ENCODE results near the gene ADPRHL1.

- no peak for TF ChIP-seq CTCF (IDR thresholded peaks at IDR 0.05; ENCODE audit: insufficient read depth, low read depth, low read length)
- TF ChIP-seq EZH2 (IDR thresholded peaks at IDR 0.05; ENCODE audit: insufficient read depth, low read length) = no peak
Measured at GRCh38 chr13:113426591-113426986, 26.7 kb downstream of the ADPRHL1 start.
